SKM-1 (cell line): ENCODE measurements around the gene HAO1.
"Not testable (repeated sequence)": the region's sequence is repeated elsewhere in the genome, so short reads cannot be mapped to it uniquely, and the experiment has no call there.

Source experiments
- DNase-seq: peaks from one replicate; lab custom pipeline; 2025; ENCODE audit not compliant: unreplicated experiment; lab: John Stamatoyannopoulos, UW

Gene HAO1

DNA sequence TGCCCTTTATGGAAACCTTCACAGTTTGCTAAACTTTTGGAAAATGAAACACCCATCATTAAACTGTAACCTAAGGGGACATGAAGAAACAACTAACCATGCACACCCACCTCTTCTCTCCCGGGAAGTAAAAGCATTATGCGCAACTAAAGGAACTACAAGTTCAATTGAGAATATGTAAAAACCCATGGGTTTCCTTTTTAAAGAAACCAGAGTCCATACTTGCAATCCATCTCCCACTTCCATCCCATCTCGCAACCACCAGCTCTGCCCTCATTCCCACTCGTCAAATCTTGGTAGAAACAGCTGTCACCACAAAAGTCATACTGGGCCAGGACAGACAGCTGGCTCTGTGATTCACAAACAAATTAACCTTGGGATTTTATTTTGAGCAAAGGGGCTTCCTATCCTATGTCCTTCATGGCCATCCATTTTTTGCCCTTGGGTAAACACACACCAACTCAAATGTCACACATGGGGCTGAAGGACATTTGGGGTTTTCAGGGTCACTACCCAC is 81.5 kb downstream of the HAO1 start:
- no peak for DNase-seq

GRCh38 chr20:7856756-7857155 is 83.5 kb downstream of the HAO1 start:
- peak; percentile 5 for DNase-seq

- DNase-seq, result no peak
Measured at GRCh38 chr20:7855545-7855944, 84.7 kb downstream of the HAO1 start.

GRCh38 chr20:7853493-7853892 is 86.8 kb downstream of the HAO1 start:
- no peak for DNase-seq

DNA sequence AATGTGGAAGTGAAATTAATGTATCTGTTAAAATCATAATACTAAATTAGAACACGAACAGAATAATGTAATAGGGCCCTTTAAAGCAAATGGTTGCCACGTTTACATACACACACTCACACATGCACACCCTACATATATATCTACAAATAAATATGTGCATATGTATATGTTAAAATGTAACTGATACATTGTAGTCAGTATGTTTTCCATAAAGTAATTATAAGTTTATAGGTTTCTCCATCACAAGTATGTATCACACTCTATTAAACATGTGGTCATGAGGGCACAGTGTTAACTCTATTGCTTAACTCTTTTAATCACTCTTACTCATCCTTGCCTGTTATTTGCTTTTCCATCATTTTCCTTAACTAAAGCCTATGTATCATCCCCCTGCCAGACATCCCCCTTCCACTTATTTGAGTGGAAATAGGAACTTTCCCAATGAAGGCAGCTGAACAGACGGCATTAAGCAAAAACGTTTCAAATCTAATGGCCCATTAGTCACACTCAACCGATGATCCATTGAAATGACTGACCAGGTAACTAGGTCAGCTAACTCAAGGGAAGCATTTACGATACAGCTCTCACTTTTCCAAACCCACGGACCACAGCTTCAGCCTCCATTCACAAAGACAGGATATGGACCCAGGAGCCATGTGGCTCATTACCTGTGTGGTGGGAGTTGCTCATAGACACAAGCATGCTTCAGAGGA is 89.3 kb downstream of the HAO1 start:
- DNase-seq, result no peak

DNA sequence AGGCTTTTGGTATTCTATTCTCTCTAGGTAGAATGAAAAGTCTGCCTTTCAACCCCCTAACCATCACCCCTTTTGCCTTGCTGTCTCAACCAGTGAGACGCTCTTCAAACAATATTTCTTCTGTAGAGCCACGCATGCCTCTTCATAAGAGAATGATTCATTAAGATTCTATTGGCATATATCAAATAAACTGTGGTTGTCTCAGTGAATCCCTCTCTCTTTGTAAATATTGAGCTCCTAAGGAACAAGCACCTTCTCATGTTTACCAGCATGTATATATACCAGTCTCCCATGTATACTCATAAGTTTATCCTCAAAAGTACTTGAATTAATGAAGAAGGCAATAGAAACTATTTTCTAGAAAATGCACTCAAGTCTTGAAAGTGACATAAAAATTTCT is 90.6 kb downstream of the HAO1 start:
- DNase-seq, result no peak

GRCh38 chr20:7848351-7848750 is 91.9 kb downstream of the HAO1 start:
- no peak for DNase-seq

DNA sequence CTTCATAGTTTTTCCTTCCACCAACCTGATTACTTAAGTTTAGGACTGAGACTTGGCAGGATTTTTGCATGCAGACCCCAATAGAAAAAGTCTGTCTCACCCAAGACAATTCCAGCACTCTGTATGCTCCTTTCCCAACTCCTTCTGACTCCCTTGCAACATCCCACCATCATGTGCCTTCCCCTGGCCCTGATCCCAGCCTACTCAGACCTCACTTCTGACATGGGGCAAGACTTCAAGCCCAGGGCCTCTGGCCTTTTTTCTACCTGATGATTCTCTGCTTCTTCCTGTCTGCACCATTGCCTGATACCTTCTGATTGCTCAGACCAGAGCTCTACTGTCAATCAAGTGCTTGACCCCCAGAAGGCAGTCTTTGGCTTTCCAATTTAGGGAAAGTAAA is 96.6 kb downstream of the HAO1 start:
- DNase-seq, result no peak

- DNase-seq, result no peak
Measured at GRCh38 chr20:7841971-7842310, 98.3 kb downstream of the HAO1 start.

DNA sequence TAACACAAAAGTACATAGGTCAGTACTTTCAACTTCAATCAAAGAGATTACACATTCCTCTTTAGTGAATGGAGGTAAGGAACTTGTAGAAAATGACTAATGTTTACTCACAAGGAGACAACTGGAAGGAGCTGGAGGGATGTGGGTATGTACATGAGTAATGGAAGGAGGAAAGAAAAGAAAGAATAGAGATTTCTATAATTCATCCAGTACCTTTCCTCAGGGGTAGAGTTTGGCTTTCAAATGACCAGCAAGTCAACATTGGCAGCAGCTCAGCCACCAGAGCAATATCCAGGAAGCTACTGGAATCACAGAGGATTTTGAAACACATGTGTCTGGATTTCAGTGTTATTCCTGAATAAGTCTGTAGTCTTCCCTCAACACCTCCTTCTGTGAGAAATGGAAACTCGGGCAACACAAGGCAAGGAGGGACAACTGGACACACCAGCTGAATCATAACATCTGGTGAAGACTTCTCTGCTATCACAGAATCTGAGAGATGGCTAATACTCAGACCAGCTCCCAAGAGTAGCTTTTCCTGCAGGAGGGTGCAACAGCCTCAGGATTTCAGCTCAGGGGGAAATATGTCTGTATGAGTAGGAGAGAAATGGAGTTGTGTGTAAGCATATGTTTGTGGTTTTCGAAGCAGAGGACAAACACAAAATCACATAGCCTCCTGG is 98.8 kb downstream of the HAO1 start:
- no peak for DNase-seq

DNA sequence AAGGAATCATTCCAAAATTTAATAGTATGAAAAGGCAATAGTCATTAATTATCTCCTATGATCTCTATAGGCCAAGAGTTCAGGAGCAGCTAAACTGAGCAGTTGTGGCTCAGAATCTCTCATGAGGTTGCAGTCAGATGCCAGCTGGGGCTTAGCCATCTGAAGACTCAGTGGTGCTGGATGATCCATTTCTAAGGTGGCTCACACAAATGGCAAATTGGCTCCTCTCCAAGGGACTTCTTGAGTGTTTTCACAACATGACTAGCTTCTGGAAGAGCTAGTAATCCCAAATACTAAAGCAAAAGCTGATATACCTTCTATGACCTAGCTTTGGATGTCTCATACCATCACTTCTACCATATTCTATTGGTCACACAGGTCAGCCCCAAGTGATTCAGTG is 104.2 kb downstream of the HAO1 start:
- DNase-seq, result no peak

DNA sequence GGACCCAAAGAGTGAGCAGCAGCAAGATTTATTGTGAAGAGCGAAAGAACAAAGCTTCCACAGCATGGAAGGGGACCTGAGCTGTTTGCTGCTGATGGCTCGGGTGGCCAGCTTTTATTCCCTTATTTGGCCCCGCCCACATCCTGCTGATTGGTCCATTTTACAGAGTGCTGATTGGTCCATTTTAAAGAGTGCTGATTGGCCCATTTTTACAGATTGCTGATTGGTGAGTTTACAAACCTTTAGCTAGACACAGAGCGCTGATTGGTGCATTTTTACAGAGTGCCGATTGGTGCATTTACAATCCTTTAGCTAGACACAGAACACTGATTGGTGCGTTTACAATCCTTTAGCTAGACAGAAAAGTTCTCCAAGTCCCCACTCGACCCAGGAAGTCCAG is 105.8 kb downstream of the HAO1 start:
- not testable (repeated sequence) for DNase-seq
